HG03025 (cell line): ENCODE results near the gene SIGLEC11.
"Not testable (repeated sequence)": the region's sequence is repeated elsewhere in the genome, so short reads cannot be mapped to it uniquely, and the experiment has no call there.

Source experiments
- ATAC-seq: cut with Tn5 transposase; IDR thresholded peaks from one replicate; pipeline ENCODE4 v1.9.1; 2021; ENCODE audit warnings: mild to moderate bottlenecking, moderate library complexity; ENCODE audit not compliant: unreplicated experiment, low FRiP score

The SIGLEC11 gene, protein sequence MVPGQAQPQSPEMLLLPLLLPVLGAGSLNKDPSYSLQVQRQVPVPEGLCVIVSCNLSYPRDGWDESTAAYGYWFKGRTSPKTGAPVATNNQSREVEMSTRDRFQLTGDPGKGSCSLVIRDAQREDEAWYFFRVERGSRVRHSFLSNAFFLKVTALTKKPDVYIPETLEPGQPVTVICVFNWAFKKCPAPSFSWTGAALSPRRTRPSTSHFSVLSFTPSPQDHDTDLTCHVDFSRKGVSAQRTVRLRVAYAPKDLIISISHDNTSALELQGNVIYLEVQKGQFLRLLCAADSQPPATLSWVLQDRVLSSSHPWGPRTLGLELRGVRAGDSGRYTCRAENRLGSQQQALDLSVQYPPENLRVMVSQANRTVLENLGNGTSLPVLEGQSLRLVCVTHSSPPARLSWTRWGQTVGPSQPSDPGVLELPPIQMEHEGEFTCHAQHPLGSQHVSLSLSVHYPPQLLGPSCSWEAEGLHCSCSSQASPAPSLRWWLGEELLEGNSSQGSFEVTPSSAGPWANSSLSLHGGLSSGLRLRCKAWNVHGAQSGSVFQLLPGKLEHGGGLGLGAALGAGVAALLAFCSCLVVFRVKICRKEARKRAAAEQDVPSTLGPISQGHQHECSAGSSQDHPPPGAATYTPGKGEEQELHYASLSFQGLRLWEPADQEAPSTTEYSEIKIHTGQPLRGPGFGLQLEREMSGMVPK

DNA sequence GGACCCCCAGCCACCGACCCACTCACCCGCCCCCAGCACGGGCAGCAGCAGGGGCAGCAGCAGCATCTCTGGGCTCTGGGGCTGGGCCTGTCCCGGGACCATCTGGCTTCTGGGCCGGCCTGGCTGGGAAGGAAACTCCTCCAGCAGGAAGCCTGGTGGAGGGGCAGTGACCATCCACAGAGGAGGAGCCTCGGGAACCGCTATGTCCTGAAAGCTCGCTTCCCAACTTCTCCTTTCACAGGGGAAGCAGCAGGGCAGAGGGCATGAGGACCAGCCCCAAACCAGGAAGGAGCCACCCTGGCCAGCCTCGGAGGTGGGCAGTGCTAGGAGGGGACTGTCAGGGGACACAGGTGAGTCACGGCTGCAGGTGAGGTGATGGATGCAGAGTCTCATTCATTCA lies at the start of gene SIGLEC11:
Gene SIGLEC11 (minus strand): TSS at position 193 of the 400 bp plus-strand sequence. CDS start 91 bp downstream, at position 102.
- not testable (repeated sequence) for ATAC-seq

DNA sequence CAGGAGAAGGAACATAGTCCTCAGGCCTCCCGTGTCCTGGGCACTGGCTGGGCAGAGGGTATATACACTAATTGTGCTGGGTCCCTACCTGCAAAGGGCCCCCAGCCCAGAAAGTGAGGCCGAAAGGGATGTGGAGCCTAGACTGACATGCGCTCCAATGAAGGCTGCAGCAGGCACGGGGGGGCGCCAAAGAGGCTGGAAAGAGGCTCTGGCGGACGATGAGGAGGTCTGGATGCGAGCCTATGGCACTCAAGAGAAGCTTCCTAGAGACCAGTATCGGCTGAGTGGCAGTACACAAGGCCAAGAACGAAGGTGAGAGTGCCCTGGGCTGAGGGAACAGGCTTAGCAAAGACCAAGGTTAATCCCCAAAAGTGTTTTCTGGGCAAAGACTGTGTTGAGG lies 47.6 kb upstream of the SIGLEC11 start:
- no peak for ATAC-seq

GRCh38 chr19:50007947-50008346 lies 47.0 kb upstream of the SIGLEC11 start:
- ATAC-seq: no peak

DNA sequence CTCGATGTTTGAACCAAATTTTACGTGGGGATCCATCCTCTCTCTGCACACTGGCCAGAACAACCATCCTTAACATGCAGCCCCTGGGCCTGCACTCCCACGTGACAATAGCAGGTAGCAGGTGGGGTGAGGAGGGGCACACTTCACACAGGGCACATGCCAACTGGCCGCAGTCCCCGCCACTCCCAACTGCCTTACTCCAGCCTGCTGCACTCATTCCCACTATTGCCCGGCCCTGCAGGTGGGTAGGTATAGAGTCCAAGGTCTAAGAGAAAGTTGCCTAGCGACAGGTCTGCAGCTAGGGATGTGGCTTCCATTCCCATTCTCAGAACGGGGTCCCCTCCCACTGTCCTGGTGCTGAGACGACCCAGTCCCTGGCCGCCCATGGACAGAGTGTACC lies 46.2 kb upstream of the SIGLEC11 start:
- ATAC-seq: no peak

DNA sequence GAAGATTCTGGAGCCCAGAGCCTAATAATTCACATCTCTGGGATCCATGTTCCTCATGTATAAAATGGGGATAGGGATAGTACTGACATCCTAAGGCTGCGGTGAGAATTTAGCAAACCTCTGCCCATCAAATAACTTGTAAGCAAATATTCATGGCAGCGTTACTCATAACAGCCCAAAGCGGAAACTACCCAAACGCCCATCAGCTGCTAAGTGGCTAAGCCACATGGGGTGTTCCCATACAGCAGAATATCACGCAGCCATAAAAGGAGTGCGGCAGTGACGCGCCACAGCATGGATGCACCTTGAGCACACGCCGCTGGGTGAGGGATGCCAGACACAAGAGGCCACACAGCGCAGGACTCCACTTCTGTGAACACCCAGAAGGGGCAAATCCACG lies 44.5 kb upstream of the SIGLEC11 start:
- no peak for ATAC-seq

DNA sequence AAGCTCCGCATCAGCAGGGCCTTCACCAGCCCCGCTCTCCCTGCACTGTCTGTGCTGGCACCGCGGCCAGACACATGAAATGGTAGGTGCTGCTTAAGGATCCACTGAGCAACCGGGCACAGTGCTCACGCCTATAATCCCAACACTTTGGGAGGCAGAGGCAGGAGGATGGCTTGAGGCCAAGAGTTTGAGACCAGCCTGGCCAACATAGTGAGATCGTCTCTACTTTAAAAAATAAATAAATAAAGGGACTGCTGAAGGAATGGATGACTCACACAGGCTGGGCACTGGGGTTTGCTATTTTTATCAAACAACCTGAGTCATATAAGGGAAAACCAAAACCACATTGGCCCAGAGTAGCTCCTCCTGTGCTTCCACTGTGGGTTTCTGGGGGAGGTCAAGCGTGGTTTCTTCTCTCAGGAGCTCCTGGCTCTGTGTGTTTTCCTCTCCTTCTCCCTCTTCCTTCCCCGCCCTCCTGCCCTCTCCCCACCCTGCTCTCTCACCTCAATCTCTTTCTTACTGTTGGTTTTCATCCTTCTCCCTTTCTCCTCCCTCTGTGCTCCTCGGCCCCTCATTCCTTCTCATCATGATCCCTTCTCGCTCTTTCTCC lies 42.9 kb upstream of the SIGLEC11 start:
- no peak for ATAC-seq

DNA sequence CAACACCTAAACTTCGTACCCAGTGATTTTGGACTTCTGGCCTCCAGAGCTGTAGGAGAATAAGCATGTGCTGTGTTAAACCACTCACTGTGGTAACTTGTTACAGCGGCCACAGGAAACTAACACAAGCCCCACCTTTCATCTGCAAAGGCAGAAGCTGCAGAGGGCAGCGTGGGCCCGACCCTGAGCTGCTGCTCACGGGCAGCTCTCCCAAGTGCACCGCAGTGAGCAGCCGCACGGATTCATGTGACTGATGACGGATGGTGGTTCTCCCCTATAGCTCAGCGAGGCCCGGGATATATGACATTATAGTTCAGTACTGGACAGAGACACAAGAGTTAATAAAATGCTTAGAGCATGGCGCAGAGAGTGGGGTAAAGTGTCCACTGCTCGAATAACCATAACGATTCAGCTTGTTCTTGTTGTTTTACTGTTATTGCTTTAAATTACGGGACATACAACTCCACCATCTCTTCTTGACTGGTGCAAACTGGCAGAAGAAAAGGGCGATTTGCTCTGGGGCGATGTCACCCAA lies 42.3 kb upstream of the SIGLEC11 start:
- ATAC-seq: no peak

DNA sequence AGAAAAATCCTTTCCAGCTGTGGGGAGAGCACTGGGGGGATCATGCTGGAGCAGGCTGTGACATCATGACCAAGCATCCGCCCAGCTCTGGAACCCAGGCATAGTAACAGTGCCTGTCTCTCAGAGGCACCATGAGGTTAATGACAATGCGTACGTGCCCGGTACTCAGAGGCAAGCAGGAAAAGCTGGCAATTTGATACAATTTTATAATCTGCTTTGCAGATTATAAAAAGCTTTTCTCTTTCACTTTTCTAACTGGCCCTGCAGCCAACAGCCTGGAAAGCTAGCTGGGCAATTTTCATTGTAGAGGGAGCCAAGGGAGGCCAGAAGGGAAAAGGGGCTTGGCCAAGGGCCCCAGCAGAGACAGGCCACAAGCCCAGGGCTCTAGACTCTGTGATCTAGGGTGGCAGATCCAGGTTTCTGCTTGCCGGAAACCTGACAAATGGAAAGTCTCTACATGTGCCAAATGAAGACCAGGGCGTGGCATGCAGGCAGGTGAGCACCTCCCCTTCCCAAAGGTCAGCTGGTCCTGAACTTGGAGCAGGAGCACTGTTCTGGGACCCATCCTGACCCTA lies 41.5 kb upstream of the SIGLEC11 start:
- no peak for ATAC-seq

GRCh38 chr19:50001775-50002174 lies 40.8 kb upstream of the SIGLEC11 start:
- no peak for ATAC-seq

- ATAC-seq: no peak
Measured at GRCh38 chr19:50000841-50001557, 40.0 kb upstream of the SIGLEC11 start.

- ATAC-seq: no peak
Measured at GRCh38 chr19:50000038-50000840, 39.3 kb upstream of the SIGLEC11 start.

DNA sequence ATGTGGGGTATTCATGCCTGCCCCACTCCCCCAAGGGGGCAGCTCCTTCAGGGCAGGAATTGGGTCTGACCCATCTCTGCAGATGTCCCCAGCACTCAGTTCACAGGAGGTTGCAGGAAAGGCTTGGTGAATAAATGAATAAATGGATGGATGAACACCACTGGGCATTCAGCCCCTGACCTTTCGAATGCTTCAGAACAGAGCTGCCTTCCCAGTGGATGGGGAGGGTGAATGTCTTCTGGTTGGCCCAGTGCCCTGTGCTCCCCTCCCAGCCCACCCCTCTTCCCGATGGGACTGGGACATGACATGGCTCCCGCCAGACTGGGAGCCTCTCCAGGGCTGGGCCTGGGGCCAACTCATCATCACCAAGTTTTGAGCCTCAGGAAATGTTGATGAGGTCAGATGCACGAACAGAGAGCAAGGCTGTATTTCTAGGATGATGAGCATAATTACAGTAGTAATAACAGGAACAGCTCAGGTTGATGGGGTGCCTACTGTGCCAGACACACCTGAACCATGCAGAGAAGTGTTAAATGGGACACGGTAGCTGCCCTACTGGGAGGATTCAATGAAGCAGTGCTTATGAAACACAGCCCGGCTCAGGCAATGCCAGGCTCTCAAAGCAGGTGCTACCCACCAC lies 38.5 kb upstream of the SIGLEC11 start:
- ATAC-seq: no peak

- ATAC-seq: no peak
Measured at GRCh38 chr19:49997709-49998108, 36.7 kb upstream of the SIGLEC11 start.

GRCh38 chr19:49988433-49988832 lies 27.5 kb upstream of the SIGLEC11 start:
- ATAC-seq: no peak

DNA sequence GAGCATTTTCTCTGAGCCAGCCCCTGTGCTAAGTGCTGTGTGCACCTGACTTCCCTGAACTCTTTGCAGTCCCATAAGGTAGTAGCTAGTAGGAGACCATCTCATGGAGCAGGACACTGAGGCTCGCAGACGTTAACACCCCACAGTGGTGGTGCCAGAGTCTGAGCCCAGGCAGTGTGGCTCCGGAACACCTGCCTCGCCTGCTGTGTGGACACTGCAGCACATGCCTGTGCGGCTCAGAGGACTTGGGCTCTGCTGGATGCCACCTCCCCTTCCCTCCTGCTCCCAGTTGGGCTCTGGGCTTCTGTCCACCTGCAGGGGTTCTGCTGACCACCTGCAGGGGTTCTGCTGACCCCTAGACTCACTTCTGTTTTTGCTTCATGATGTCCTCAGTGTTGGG lies 27.0 kb upstream of the SIGLEC11 start:
- ATAC-seq: no peak

DNA sequence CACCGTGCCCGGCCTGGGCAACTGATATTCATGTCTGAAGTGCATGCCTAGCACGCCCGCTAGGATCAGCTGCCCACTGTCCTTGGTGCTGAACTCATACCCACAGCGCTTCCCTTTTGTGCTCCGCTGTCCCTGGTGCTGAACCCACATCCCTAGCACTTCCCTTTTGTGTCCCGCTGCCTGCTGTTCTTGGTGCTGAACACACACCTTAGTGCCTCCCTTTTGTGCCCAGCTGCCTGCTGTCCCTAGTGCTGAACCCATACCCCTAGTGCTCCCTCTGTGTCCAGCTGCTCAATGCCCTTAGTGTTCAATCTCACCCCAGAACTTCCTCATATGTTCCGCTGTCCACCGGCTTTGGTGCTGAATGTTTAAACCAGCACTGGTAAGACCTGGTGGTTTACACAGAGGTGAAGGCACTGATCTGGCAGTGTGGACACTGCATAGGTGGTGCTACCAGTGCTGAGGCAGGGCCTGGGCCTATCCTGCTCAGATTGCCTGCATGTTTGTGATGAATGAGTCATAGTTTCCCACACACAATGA lies 26.3 kb upstream of the SIGLEC11 start:
- ATAC-seq: no peak

DNA sequence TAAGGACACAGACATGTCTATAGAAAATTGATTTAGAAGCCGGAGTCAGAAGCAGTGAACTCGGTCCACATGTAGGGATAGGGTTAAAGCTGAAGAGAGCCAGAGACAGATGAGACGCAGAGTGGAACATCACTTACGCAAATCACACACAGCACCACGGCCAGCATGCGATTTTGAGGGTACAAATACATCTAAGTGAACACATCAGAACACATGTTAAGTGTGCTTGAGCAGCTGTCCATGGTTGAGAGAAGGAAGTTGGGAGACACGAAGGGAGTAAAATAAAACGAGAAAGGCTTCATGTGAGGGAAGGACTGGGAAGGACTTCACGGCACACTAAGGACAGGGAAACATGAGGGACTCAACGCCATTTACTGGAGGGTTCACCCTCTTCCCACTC lies 25.4 kb upstream of the SIGLEC11 start:
- no peak for ATAC-seq

DNA sequence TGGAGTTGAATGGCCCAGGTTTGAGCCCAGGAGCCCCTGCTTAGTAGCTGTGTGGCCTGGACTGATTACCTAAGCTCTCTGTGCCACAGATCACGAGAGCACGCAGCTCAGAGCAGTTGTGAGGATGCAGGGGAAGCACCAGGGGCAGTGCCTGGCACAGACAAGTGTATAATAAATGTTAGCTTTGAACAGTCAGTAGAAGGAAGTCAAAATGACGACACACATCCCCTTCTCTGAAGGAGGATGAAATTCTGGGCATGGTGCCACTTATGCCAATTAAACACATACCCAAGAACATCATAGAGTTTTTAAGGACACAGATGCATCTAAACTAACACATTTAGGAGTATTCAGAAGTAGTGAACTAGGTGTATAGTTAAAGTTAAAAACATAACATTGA lies 24.9 kb upstream of the SIGLEC11 start:
- no peak for ATAC-seq

DNA sequence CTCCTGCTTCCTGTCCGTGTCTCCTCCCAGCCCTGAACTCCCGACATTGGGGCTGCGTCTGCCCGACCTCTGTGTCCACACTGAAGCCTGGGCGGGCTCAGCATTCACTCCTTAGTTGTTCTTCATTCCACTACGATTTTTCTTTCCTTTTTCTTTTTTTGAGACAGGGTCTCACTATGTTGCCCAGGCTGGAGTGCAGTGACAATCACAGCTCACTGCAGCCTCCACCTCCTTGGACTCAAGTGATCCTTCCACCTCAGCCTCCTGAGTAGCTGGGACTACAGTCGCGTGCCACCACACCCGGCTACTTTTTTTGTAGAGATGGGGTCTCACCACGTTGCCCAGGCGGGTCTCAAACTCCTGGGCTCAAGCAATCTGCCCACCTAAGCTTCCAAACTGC lies 23.5 kb upstream of the SIGLEC11 start:
- ATAC-seq: no peak
